Stimulated activated CD8-positive, alpha-beta memory T cell treated with anti-CD3 and anti-CD28 coated beads, Interleukin-7, amount 100 ng/mL, for 24 hours (primary cell): ENCODE measurements around the gene TEX261.

Source experiments
- DNase-seq: peaks from one replicate; pipeline ENCODE4 v3.0.0-alpha.2; 2020; ENCODE audit warnings: low read depth

Gene TEX261

DNA sequence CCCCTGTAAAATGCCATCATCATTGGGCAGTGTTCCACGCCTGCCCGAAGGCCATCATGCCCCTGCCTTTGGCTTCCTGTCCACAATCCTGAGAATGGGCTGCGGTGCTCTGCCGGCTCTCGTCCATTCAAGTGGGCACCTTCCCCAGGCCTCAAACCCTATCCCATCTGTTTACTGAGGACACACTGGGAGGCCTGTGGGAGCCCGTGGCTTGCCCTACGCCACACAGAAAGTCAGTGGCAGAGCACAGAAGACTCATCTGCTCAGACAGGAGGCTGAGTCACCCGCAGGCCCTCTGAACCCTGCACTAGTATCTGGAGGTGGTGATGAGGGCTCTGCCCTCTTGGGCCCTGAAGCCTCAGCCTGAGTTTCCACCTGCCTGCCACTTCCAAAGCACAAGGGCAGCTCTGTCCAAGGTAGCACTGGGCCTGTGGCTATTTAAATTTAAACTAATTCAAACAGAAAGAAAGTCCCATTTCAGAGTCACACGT is 35.4 kb downstream of the TEX261 start:
- no peak for DNase-seq

DNA sequence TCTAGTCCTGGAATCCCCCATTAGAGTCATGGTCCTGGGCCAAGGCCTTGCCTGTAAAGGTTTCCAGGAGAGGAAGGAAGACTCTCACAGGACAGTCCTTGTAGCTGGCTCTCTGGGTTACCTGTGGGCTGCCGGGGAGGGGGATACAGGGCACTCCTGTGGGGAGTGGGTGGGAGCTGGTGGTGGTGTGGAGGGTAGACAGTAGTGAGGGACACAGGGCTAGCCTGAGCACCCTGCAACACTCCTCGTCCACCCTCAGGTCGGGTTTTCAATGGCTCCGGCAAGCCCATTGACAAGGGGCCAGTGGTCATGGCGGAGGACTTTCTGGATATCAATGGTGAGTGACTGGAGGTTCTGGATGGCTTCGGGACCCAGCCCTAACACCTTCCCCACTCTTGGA is 35.9 kb downstream of the TEX261 start:
- no peak for DNase-seq

DNA sequence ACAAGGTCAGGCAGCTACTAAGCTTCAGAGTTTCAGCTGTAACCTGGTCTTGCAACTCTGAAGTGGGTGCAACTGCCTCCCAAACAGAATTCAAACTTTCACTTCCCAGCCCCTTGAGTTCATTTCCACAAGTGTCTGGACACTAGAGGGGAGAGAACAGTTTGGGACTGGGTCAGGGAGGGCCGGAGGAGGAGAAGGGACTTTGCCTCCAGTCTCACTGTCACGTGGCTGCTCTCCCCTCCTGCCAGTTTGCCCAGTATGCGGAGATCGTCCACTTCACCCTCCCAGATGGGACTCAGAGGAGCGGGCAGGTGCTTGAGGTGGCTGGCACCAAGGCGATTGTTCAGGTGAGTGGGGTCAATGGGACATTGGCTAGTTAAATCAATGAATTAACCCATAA is 36.9 kb downstream of the TEX261 start:
- DNase-seq = no peak

DNA sequence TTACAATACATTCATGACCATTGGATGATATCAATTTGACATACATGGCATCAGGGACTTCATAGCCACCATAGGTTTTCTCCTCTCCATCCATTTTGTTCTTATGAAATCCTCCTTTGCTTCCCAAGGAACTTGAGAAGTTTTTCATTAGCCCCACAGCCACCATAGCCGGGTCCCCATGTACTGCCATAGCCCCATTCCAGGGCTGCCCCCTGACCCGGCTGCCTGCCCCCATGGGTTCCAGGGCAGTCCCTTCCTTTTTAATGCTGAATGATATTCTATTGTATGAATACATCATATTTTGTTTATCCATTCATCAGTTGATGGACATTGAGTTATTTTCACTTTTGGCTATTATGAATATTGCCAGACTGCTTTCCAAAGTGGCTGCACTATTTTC is 38.5 kb downstream of the TEX261 start:
- no peak for DNase-seq

DNA sequence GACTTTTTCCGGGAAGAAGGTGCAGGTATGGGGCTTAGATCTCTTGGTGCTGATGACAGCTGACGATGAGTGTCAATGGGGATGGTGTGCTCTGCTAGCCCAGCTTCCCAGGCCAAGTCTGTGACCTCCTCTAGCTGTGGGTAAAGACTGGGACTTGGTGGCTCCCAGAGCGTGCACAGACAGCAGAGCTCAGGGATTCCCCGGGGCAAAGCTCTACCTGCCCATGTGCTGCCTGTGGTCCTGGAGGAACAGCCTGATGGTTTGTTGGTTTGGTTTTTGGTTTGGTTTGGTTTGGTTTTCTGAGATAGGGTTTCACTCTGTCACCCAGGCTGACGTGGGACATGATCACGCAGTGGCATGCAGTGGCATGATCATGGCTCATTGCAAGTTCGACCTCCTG is 39.8 kb downstream of the TEX261 start:
- DNase-seq = no peak

DNA sequence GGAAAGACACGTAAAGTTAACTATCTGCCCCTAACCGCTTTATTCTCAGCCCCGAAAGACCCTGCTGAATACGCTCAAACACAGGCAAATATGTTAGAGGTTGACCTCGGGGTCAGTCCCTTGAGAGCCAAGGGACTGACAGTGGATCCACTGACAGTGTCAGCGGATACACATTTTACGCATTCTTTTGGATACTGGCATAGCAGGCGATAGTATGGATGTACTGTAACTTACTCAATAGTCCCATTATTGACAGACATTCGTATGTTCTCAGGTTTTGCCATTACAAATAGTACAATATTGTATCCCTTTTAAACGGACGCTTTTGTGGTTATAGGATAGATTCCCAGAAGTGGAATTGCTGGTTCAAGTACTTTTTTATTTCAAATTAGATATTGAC is 45.6 kb downstream of the TEX261 start:
- no peak for DNase-seq

DNA sequence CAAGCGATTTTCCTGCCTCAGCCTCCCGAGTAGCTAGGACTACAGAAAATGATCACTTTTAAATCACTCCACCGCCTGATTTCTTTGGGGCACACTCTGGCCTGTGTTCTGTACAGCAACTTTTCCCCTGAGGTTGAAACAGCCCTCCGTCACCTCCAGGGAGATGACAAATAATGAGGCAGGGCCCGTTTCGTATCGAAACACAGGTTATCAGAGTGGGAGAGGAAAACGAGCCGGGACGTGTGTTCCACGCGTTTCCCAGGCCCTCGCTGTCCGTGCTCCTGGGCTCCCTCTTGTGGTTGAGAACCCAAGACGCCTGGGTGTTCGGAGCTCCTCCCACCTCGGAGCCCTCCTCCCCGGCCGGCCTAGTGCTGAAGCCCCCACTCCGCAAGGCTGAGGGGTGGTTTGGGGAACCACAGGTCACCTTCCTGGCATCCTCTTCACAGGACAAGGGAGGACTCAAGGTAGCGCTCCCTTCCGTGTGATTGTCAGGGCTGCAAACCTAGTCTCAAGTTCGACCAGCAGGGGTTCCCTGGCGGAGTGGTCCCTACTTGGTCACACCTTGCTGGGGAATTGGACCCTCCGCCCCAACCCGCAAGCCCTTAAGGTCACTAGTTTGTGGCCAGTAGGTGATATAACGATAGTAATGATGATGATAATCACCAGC is 46.2 kb downstream of the TEX261 start:
- DNase-seq = peak; percentile 61

DNA sequence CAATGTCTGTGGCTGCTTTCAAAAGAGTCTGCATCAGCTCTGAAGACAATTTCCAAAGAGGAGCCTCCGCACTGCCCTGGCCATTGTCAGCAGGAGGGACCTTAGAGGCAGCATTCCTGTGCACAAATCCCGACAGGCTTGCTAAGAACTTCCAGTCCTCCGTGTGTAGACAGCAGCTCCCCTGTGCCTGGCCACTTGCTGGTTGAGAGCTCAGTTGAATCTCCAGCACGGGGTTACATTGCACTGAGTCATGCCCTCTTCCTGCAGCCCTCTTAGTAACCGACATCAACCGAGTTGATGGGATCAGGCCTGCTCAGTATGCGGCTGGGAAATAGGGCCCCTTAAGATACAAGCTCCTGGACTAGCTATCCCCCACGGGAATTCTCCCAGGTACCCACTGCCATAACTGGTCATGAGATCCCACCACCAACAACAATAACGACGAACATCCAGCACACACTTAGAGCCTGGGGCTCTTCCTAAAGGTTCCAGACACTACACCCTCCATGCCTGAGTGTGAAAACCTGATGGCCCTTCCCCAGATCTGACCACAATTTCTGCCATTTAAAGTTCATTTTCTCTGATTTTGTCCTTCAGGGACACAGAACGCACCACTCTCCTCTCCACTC is 47.0 kb downstream of the TEX261 start:
- no peak for DNase-seq

DNA sequence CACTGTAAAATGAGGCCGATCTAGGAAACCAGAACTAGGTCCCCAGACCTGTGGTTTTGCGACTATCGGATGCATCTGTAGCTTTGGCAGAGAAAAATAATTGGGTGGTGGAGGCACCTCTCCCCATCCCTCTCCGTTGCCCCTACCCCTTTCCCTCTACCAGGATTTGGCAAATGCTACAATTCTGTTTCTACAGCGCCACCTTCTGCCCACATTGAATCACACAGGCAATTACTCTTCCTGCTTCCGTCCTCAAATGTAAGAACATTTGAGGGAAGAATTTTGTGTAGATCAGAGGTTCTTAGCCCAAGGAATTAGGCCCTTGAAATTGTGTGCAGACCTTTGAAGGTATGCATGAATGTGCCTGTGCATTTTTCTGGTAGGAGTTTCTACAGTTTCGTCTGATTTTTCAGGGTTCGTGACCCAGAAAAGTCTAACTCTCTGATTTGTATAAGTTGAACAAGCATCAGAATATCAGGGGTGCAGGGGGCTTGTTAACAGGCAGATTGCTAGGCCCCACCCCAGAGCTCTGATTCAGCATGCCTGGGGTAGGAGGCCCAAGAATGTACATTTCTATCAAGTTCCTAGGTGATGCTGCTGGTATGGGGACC is 47.7 kb downstream of the TEX261 start:
- no peak for DNase-seq

DNA sequence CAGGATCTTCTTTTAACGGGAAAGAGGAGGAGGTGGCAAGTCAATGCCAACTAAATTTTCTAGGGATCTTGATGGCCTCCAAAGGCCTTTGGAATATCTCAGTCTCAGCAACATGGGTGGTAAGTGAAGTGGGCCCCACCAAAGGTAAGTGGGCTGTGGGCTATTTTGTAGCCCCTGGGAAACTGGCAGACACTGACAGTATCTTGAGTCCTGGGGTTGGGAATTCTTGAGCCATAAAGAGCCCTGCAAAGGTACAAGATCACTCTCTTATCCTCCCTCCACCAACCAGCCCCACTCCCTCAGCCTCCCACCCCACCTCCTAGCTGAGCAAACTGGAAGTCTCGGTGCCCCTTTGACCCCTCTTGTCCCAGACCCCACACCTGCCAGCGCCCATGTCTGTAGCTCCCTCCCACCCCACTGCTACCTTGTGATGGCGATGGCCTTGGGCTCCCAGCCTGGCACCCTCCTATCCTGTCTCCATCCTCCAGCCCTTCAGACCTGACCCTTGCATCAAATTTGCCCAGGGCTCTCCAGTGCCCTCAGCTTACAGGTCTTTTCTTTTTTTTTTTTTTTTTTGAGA is 50.5 kb downstream of the TEX261 start:
- DNase-seq = no peak

DNA sequence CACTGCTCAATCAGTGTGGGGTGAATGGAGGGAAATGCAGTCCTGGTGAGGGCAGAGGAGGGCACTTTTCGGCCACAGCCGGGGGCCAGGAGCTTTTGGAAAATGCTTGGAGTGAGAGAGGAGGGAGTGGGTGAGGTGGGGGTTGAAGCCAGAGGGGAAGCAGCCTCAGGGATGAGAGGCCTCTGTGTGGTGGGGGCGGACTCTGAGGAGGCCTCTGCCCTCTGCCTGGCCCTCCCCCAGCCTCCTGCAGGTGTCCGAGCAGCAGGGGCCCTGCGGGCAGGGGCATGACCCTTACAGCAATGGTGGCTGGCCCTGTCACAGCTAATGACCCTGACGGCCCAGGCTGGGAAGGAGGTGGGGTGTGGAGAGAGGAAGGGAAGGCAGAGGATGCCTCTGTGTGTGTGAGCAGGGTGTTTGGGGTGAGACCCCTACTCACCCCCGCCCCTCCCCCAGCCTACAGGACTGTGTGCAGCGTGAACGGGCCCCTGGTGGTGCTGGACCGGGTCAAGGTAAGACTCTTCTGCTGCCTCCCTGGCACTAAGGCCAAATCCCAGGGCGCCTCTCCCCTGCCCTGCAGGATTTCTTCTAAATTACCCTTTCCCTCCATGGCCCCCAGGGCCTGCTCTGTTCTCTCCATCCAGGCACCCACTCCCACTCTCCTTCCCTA is 51.3 kb downstream of the TEX261 start:
- no peak for DNase-seq

DNA sequence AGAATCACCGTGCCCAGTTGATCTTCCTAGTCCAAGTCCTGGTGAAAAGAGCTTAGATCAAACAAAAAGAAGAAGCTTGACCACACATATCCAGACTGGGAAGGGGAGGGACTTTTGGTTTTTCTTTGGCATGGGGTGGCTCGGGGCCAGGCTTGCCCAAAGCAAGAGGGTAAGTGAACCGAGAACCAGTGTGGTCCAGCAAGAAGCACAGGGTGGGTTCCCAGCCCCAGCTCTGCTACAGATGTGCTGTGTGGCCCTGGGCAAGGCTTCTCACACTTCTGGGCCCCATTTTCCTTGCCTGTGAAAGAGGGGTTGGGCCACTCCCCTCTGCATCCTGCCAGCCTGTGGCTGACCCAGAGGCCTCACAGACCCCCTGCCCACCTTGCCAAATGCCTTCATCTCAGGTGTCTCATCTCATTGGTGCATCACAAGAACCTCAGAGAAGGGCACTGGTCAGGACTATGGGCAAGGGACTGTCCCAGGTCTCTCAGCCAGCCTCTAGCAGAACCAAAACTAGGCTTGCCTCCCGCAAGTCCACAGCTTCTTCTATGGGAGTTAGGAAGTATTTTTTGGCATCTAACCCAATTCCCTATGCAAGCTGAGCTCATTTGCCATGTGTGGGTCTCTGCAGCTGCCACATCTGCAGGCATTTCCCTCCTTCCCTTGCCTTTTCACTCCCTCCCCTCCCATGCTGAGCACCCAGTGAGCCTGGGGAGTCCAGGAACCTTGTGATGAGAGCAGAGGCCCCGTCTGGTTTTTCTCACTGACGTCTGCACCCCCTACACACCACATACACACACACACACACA is 52.1 kb downstream of the TEX261 start:
- no peak for DNase-seq

DNA sequence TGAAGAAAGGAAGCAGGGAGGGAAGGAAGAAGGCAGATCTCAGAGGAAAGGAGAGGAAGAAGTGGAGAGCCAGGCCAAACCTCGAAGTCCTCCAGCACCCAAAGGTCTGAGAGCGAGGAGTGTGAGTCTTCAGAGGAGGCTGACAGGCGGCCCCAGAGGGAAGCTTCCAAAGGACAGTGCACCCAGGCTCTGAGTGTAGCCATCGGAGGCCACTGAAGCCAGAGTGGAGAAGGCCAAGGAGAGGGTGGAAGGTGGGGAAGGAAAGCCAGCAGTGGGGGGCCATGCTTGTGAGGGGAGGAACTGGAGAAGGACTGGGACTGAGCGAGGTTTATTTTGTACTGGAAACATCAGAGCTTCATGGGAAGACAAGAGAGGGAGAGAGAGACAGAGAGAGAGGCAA is 53.0 kb downstream of the TEX261 start:
- DNase-seq = no peak

DNA sequence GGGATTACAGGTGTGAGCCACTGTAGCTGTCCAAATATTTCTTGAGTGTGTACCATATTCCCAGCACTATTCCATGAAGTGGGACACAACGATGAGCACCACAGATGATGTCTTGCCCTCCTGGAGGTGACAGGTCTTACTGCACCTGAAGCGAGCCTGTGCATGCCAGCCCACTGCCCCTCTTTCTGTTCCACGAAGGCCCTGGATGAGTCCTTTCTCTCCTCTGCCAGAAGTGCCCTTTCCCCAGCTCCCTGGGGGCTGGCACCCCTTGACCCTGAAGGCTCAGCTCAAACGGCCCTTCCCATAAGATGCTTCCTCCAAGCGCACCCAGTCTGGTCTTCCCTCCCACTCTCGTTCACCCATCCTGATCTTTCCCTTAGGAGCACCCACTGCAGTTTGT is 53.5 kb downstream of the TEX261 start:
- no peak for DNase-seq

DNA sequence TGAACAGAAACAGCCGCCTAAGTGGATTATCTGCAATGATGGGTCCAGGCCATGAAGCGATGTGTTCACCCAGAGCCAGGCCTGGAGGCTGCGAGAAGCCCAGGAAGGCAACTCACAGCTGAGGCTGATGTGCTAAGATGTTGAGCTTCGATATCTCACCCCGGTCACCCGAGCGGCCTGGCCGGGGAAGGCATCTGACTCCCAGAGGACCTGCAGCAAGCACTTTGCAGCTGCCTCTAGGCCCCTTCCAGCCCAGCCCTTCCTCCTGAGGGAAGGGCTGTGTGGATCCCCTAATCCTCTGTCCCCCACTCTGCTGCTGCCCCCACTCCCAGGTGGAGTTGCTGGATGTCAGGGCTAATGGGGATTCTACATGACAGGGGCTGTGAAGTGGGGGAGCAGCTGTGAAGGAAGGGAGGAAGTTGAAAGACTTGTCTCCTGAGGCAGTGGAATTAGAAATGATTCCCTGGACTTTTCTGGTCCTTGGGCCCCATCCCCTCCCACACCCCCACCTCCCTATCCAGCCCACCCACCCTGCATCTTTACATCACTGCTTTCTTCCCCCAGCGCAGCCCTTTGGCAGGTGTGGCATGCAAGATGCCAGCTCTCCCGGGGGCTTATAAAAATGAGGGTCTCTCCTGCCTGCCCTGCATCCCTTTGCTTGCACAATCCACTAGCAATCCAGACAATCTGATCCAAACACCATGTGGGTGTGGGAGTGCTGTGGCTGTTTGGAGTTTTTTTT is 54.7 kb downstream of the TEX261 start:
- no peak for DNase-seq

DNA sequence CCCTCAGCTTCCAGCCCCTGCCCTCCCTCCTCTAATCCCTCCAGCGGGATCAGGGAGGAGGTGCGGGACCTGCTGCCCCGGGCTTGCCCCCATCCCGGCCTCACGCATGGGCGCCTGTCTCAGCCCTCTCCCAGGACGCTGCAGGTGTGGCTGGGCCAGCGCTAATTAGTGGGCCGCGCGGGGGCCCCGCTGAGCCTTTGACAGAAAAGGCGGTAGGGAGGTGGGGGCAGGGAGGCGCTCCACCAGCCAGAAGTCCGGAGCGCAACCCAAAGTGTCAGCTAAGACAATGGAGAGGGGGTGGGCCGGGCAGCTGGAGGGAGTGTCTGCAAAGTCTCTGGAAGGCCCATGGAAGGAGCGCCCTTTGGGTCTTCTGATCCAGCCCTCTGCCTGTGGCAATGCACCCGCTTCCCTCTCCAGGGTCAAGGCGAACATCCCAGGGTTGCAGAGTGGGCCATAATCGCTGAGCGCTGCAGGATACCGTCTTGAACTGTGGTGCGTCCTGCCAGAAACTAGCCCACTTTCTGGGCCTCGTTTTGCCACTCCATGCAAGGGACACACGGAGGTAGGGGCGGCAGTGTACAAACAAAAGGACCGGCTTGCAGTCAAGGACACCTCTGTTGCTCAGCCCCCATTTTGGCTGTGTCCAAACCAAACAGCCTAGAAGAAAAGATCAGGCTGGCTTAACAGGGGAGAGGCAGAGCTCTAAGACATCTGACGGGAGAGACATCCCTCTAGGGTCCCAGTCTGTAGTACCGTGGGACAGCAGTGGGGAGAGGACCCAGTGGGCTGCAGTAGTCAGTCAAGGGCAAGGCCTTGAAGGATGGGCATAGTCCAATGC is 55.5 kb downstream of the TEX261 start:
- no peak for DNase-seq

DNA sequence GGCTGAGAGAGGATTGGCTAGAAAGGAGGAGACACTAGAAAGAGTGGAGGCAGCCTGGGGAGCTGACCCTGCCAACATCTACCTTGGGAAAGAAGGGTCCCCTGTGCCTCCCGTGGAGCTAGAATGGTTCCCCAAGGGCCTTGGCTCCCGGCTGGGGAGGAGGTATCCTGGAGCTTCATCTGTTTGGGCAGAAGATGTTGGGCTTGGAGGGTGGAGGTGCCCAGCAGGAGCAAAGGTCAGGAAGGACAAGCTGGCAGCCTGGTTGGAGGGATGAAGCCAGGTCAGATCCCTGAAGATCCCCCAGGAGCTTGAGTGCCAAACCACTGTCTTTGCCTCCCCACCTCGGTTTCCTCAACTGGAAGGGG is 56.1 kb downstream of the TEX261 start:
- no peak for DNase-seq

DNA sequence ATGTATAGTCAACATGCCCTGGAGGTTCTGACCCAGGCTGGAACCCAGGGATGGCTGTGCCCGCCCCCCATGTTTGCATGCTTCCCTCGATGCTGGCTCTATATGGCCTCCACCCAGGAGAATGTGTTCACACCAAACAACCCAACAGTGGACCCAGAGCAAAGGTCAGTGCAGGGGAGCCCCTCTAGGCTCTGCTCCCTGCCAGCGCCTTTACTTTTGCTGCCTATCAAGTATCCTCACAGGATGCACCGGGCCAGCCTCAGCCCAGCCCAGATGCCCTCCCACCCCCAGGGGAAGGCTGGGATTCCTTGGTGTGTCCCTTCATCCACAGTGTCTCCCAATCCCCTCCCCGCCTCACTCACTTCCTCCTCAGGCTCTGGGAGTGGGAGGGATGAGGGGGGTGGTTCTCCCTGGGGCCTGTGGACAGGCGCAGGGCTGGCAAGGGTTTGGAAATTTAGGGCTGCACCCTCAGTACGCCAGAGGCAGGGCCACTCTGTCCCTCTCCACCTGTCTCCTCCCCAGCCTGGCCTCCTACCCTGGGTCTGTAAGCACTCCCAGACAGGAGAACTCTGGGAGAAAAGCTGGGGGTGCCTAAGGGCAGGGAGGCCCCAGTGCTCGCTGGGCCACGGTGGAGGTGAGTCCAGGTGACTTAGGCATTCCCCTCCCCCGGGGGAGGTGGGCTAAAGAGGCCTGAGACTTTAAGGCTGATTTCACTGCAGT is 56.6 kb downstream of the TEX261 start:
- DNase-seq = no peak

DNA sequence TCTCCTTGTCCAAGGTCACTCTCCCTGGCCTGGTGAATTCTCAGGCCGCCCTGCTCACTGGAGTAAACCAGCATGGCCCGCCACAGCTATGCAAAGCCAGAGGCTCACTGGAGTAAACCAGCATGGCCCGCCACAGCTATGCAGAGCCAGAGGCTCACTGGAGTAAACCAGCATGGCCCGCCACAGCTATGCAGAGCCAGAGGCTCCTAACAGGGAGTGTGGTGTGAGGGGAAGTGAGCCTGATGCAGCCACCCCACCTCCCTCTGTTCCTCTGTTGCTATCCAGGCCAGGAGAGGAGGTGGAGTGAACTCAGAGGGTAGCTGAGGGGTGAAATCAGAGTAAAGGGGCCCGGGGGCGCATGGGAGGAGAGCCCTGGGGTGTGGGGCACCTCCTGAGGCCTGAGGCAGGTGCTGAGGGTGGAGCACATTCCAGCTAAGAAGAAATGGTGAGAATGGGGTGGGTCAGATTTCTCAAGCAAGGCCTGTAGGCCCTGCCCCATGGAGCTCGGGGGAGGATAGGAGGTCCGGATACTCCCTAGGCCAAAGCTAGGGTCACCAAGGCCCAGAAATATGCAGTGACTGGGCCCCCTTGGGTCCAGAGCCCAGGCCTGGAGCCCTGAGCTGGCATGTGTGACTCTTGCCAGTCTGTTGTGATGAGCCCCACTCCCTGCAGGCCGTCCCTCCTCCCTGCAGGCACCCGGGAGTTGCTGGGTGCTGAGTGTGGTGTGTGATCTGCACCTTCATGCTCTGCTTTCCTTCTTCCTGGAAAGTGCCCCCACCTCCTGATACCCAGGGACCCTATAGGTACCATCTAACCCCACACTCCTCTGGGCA is 57.5 kb downstream of the TEX261 start:
- DNase-seq = no peak
